K562 (cell line): ENCODE results near the gene DDC. TPM values are rescaled to one million over a fixed set of nuclear protein-coding genes. Genes with fewer than 3 reads are reported as not detected.

Experiments used
- KLF13 ChIP-seq: fragments of 450-650 bp; IDR thresholded peaks from 2 replicates; pipeline ENCODE4 v1.6.1; 2016; ENCODE audit warnings: missing genetic modification characterization, low read depth, mild to moderate bottlenecking, missing compliant biosample characterization, moderate library complexity, borderline replicate concordance
- NCOA1 ChIP-seq: fragments of 450-650 bp; IDR thresholded peaks from 2 replicates; pipeline ENCODE4 v1.6.1; 2016; ENCODE audit warnings: low read depth
- OTX1 ChIP-seq: fragments of 450-650 bp; formaldehyde crosslinking; IDR thresholded peaks from 2 replicates; pipeline ENCODE4 v1.4.0; 2022; ENCODE audit warnings: mild to moderate bottlenecking
- PBX2 ChIP-seq, 2 experiments: IDR thresholded peaks in 1 of 2; conservative IDR thresholded peaks in 1 of 2; 2 replicates each; pipeline ENCODE4 v1.6.1; 2016; ENCODE audit warnings: low read depth in 2 of 2, mild to moderate bottlenecking in 1 of 2, missing compliant biosample characterization in 1 of 2, missing genetic modification characterization in 1 of 2, moderate library complexity in 1 of 2
- ZFP1 ChIP-seq: fragments of 450-650 bp; formaldehyde crosslinking; IDR thresholded peaks from 2 replicates; pipeline ENCODE4 v1.4.0; 2020; ENCODE audit warnings: mild to moderate bottlenecking, mixed read lengths
- polyA plus RNA-seq, 8 experiments: library from polyadenylated mRNA; depleted of rRNA in 4 of 8; stranded (reverse) in 5 of 8; unstranded in 3 of 8; fragments of >200 nt; fragmentation: Nextera tagmentation in 2 of 8; fragmentation: Illumina TruSeq in 1 of 8; extraction: Ambion mirVana in 2 of 8; extraction: Trizol in 1 of 8; gene quantifications; 2 replicates each; pipeline versions ENCODE4 v1.2.1 to v1.2.3, GENCODE V29; 2011 to 2014; ENCODE audit warnings: inconsistent platforms in 1 of 8, missing spikeins in 1 of 8
- total RNA-seq, 7 experiments: library from RNA; depleted of rRNA in 6 of 7; stranded (reverse); fragments of >200 nt in 6 of 7; fragmentation: Illumina TruSeq in 2 of 7; extraction: Trizol in 2 of 7; gene quantifications; 2 replicates each; pipeline versions ENCODE4 v1.2.1 to v1.2.3, GENCODE V29; 2011 to 2021; ENCODE audit warnings: low replicate concordance in 1 of 7
- TF ChIP-seq, protein P1 (sequence below): fragments of 450-650 bp; IDR thresholded peaks from 2 replicates; pipeline ENCODE4 v1.6.1; 2016
- TF ChIP-seq, protein P2 (sequence below): fragments of 250-450 bp; sonication (Bioruptor Pico); IDR thresholded peaks from 2 replicates; pipeline ENCODE4 v1.5.0; 2021; ENCODE audit warnings: mild to moderate bottlenecking, borderline replicate concordance
- TF ChIP-seq, protein P3 (sequence below), 2 experiments: fragments of 450-650 bp; formaldehyde crosslinking in 1 of 2; IDR thresholded peaks; 2 replicates each; pipeline versions ENCODE4 v1.4.0 to v1.6.1; 2014 to 2020; ENCODE audit warnings: mild to moderate bottlenecking in 2 of 2, borderline replicate concordance in 1 of 2, low read depth in 1 of 2

Gene DDC
- total and polyA plus RNA-seq, 9 of the 15 experiments (the other 6 are each of a cell fraction or from before 2014, with no cell fraction given), result not detected

GRCh38 chr7:50558294-50559053, 6.7 kb downstream of the DDC start (continued):
- TF ChIP-seq, protein P1, sequence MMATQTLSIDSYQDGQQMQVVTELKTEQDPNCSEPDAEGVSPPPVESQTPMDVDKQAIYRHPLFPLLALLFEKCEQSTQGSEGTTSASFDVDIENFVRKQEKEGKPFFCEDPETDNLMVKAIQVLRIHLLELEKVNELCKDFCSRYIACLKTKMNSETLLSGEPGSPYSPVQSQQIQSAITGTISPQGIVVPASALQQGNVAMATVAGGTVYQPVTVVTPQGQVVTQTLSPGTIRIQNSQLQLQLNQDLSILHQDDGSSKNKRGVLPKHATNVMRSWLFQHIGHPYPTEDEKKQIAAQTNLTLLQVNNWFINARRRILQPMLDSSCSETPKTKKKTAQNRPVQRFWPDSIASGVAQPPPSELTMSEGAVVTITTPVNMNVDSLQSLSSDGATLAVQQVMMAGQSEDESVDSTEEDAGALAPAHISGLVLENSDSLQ, result peak; percentile 76
- TF ChIP-seq PBX2 (CRISPR knock-in tag; IDR thresholded peaks at IDR 0.05; ENCODE audit: low read depth) (no peak), PBX2 (tag; conservative IDR thresholded peaks at IDR 0.05; ENCODE audit: low read depth) (peak; percentile 86), NCOA1 (0 out of 2 replicates have a peak, but pooled peaks have one; percentile 32), ZFP1 (CRISPR knock-in tag) (no peak), OTX1 (no peak), KLF13 (tag) (no peak)
- TF ChIP-seq, protein P2, sequence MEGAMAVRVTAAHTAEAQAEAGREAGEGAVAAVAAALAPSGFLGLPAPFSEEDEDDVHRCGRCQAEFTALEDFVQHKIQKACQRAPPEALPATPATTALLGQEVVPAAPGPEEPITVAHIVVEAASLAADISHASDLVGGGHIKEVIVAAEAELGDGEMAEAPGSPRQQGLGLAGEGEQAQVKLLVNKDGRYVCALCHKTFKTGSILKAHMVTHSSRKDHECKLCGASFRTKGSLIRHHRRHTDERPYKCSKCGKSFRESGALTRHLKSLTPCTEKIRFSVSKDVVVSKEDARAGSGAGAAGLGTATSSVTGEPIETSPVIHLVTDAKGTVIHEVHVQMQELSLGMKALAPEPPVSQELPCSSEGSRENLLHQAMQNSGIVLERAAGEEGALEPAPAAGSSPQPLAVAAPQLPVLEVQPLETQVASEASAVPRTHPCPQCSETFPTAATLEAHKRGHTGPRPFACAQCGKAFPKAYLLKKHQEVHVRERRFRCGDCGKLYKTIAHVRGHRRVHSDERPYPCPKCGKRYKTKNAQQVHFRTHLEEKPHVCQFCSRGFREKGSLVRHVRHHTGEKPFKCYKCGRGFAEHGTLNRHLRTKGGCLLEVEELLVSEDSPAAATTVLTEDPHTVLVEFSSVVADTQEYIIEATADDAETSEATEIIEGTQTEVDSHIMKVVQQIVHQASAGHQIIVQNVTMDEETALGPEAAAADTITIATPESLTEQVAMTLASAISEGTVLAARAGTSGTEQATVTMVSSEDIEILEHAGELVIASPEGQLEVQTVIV (CRISPR knock-in tag), result no peak
- TF ChIP-seq, protein P3, sequence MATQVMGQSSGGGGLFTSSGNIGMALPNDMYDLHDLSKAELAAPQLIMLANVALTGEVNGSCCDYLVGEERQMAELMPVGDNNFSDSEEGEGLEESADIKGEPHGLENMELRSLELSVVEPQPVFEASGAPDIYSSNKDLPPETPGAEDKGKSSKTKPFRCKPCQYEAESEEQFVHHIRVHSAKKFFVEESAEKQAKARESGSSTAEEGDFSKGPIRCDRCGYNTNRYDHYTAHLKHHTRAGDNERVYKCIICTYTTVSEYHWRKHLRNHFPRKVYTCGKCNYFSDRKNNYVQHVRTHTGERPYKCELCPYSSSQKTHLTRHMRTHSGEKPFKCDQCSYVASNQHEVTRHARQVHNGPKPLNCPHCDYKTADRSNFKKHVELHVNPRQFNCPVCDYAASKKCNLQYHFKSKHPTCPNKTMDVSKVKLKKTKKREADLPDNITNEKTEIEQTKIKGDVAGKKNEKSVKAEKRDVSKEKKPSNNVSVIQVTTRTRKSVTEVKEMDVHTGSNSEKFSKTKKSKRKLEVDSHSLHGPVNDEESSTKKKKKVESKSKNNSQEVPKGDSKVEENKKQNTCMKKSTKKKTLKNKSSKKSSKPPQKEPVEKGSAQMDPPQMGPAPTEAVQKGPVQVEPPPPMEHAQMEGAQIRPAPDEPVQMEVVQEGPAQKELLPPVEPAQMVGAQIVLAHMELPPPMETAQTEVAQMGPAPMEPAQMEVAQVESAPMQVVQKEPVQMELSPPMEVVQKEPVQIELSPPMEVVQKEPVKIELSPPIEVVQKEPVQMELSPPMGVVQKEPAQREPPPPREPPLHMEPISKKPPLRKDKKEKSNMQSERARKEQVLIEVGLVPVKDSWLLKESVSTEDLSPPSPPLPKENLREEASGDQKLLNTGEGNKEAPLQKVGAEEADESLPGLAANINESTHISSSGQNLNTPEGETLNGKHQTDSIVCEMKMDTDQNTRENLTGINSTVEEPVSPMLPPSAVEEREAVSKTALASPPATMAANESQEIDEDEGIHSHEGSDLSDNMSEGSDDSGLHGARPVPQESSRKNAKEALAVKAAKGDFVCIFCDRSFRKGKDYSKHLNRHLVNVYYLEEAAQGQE (IDR thresholded peaks at IDR 0.05; ENCODE audit: borderline replicate concordance), result no peak
- TF ChIP-seq, protein P3 (CRISPR knock-in tag; IDR thresholded peaks at IDR 0.05; ENCODE audit: low read depth), result no peak
